ENCODE results near the gene CD46.

The CD46 gene

DNA sequence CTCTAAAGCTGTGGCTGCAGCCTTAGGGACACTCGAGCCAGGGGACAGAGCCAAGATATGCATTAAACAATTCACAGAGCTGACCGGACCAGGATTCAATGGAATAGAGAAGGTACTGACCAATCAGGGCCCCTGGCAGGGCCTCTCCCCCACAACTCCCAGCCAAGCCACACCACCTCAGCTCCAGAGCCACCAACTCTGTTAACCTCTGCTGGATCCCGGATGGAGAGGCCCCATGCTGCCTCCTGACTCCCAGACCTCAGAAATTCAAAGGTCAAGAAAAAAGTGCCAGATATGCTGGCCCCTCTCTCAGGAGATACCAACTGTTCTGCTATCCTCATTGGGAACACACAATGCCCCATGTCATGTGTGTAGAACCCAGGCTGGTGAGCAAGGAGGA is 62.1 kb downstream of the CD46 start:
- DNase-seq (ENCODE audit: low read depth in 2 of 2) = no peak

DNA sequence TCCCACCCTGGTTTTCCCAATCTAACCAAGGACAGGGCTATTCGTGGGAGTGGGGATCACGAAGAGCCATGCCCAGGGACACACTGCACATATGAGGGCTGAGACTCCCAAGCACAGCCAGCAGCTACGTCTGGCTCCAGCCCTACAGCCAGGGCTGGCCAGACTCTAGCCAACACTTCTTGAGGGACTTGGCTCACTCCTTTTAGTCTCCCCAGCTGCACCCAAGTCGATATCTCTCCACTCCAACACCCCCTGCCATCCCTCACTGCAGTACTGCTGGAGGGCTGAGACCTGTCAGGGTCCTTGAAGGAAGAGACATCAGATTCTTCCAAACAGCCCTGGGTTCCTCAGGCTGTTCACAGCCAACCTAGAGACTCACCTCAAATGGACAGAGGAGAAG is 62.6 kb downstream of the CD46 start:
- no peak for DNase-seq (ENCODE audit: low read depth in 2 of 2)

DNA sequence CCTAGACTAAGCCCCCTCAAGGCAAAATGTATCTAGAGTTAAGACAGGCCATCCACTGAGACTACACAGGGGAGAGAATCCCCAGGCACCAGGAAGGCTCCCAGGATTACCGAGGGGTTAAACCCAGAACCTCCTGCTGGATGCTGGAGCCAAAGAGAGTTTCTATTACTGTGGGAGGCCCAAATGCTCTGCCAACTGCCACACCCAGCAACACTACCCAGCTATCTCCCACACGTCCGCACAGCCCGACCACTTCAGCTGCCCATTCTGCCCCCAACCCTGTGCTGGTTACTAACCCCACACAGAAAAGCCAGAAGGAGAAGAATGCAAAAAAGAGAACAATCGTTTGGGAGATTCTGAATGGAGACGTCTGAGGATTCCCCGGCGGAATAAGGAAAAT is 63.6 kb downstream of the CD46 start:
- no peak for DNase-seq (ENCODE audit: low read depth in 2 of 2)

DNA sequence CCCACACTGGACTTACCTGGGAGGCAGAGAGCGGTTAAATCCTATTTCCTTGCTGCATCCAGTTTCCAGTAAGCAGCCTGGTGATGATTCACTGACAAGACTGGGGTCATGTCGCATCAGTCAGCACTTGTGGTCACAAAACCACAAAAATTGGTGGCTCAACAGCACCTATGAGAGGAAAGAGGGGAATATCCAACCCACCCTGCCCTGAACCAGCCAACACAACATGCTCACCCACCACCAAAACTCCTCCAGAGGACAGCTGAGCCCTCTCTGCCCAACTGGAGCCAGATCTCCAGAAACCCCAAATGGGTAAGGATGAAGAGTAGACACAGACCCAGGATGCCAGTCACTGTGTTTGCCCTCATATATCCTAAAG is 64.0 kb downstream of the CD46 start:
- peak in 1 of 2 donors; percentile 36 for DNase-seq (ENCODE audit: low read depth in 2 of 2)

DNA sequence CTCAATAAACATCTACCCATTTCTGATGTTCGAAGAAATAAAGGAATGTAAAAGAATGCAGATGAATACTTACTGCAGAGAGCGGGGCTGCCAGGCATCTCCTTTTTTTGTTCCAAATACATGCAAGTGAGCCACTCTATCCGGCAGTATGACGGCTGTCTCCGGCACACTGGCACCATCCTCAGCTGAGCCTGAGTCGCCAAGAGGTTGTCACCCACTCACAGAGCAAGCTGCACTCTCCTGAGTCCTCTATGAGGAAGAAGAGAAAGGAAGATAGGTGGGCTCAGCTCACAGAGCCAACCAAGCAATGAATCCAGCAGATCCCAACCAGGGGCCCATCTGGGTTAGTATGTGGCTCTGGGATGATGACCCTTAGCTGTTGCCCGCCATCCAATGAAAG is 65.3 kb downstream of the CD46 start:
- DNase-seq (ENCODE audit: low read depth in 2 of 2) = no peak

DNA sequence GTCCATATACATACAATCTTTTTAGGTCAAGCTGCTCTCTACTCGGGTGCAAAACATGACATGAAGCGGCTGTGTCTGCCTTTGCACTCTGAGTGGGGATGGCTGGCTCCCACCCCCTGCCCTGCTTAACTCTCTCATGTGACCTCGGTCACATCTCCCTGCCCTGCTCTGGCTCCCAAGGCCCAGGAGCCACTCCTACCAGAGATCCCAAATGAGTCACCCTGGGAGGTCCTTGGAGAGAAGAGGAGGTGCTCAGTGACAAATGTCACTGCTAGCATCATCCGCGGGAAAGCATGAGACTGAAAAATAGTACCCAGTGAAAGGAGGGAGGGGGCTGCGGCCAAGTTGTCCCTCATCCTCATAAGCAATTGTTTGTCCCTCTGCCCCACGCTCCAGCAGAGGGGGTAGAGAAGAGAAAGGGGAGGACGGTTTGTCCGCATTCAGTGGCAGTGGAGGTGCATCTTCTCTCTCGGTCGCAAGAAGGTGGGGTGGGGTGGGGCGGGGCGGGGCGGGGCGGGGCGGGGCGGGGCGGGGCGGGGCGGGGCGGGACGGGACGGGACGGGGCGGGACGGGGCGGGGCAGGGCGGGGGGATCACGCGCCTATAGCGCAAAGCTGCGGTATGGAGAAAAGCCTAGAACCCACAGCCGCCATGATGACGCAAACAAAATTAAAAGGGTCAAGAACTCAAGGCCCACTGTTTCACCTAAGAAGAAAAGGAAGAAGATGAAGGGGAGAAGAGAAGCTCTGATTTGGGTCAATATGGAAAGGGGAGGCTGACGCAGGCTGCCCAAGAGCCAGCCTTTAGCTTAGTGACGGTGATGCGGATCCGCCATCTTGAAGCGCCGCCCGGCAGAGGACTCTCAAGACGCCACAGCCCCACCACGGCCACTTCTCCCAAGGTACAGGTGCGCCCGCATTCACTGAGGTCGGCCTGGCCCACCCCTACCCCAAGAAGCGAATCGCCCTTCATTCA is 66.2 kb downstream of the CD46 start:
- no peak for DNase-seq (ENCODE audit: low read depth in 2 of 2)

DNA sequence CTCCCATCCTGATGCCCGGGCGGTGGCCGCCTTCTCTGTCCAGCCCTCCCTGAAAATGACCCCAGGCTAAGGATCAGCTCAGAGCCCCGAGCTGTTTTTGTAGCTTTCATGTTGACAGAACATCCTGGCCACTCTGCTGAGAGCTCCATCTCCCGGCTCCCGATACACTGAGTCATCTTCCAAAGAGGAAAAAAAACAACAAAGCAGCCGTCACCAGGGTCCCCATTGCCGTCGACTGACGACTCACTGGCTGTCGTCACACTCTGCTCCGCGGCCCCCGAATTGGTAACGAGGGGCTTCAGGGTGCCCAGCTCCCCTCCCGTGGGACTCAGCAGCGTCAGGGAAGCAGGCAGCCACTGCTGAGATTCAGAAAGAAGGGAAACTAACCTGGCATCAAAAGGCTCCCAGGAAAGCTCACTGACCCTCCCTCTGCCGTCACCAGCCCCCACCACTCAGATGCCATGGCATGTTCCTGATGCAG is 67.2 kb downstream of the CD46 start:
- DNase-seq (ENCODE audit: low read depth in 2 of 2) = no peak

DNA sequence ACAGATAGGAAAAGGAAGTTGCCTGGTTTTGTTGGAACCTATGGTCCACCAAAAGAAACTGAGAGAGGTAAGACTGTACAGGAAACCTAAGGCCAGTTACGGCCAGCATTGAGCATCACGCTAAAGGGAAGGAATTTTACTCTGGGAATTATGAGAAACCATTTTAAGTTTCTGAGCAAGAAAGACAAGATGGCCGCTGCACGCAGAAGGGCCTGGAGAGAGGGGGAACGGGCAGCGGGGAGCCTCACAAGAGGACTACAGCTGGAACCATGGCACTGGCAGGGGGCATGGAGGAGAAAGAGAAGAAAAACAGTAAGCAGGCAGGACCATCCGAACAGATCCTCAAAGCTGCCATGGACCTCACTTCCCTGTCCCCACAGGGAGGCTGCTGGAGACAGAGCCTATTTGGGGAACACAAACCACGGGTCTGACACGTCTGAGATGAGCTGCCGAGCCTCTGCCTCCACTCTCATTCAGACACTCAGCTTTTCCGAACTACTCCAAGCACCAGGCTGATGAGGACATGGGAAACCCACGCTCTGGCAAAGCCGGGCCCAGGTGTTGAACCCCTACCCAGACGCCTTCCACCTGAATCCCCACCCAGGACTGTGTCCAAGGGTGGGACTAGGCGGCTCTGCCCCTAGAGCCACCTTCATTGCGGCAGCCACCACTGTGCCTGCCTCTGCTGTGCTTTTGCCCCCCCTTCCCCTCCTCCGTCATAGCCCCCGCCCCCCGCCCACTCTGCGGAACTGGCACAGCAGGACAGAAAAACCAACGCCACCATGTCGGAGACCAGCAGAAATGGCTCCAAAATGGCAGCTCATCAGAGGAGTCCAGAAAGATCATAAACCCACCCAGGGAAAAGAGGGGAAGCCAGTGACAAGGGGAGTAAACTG is 69.0 kb downstream of the CD46 start:
- no peak for DNase-seq (ENCODE audit: low read depth in 2 of 2)

DNA sequence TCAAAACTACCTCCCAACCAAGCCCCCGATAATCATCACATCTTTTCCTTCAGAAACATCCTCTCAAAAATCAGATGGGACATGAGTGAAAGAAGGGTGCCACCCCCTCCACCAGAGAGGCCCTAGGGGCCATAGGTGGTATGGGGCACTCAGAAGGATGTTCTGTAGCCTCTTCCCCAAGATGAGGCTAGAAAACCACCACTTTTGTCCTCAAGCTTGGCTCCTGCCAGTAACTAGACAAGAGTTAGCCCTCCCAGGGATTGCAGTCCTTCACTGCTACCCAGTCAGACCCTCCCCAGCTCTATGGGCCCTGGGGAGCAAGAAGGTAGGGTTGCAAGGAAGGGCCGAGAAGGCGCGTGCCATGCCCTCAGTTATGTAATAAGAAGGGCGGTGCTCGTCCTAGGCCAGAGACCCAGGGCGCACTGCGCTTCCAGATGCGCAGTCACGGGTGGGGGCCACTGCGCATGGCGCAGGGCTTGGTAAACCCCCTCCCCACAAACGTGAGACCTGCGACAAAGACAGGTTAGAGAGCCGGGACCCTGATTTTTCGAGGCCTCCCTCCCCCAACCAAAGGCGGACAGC is 69.7 kb downstream of the CD46 start:
- no peak for DNase-seq (ENCODE audit: low read depth in 2 of 2)

DNA sequence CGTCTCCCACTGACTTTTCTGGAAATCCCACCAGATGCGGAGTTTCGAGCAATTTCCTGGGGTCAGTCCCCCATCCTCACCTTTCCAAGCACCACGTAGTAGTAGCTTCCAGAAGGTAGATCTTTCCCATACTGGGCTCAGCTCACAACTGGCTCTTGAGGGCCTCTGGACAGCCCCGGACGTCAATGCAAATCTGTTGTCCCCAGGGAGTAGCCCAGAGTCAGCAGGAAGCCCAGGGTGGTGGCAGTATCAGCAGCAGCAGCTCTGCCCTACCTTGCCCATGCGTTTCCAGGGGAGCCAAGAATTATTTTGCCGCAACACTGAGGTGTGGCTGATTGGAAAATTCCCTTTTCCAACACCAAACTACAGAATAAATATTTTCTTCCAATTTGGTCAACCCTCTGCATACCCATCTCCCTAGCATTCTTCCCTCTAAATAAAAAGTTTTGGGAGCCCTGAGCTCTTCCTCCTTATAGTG is 70.3 kb downstream of the CD46 start:
- no peak for DNase-seq (ENCODE audit: low read depth in 2 of 2)

DNA sequence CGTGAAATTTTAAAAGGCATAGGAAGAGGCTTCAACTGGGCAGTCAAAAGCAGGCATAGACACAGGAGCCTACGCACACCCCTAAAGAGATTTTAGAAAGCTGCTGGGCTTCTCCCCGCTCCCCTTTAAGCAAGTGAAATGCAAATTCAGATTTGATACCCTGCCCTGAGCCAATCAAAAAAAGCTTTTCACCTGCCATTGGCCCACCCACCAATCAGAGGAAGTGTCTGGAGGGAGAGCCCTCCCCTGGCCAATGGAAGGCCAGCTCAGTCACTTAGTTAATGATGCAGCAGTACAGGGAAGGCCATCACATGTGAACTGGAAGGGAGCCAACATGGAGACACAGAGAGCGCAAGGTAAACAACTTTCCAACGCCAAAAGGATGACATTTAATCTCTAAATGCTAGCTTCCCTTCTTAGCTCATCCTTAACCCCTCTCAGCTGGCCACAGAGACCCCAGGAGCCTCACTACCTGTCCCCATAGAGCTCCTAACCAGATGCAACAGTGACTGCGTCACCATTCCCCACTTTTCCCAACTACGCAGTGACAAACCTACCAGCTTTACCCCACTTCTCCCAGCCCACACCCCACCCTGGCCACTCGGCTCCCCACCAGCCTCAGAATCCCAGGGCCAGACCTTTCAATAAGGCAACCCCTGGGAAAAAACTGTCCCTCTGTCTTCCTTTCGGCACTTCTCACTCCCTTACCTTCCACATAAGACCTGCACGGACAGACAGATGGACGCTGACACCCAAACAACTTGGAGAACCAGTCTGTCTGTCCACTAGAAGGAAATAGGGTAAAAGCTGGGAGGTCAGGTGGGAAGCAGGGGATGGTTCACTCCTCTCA is 71.0 kb downstream of the CD46 start:
- DNase-seq (ENCODE audit: low read depth in 2 of 2) = peak; percentile 43 to 58

DNA sequence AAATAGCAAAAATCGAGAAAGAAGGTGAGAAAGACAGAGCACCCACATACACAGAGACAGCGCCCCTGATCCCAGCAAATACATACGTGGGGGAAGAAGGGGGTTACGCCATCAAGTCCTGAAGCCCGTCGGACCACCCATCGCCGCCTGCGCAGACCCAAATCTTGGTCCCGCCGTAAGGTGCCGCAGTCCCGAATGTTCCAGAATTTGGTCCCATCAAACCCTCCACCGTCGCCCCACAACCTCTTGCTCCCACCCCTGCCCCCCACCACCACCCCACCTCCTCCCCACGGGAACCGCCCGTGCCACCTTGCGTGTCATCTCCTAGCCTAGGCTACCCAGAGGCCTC is 71.7 kb downstream of the CD46 start:
- DNase-seq (ENCODE audit: low read depth in 2 of 2) = no peak

DNA sequence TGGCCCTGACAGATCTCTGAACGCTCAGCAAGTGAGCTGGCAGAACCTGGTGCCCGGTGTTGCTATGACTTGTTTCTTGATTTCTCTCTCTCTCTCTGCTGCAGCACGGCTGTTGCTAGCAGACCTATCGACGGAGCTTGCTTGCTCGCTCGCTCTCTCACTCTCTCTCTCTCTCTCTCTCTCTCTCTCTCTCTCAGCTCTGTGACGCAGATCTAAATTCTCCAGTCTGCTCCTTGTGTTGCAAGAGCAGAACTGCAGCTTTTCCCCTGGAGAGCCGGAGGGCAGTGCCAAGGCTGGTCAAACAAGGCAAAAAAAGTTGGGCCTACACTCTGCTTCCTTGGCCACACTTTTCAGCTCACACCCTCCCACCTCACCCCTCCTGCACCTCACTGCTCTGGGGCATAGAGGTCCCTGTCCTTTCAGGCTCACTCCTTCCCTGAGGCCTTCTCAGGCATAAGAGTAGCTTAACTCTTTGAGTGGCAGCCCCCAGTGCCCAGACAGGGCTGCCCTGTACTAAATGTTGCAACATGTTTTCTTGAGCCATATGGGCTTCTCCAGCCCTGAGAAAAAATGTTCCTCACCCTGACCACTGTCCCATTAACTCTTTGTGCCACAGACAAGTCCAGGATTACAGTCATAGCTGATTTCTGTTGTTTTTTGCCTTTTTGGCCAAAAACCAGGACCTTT is 72.2 kb downstream of the CD46 start:
- DNase-seq (ENCODE audit: low read depth in 2 of 2) = peak; percentile 53 to 68

DNA sequence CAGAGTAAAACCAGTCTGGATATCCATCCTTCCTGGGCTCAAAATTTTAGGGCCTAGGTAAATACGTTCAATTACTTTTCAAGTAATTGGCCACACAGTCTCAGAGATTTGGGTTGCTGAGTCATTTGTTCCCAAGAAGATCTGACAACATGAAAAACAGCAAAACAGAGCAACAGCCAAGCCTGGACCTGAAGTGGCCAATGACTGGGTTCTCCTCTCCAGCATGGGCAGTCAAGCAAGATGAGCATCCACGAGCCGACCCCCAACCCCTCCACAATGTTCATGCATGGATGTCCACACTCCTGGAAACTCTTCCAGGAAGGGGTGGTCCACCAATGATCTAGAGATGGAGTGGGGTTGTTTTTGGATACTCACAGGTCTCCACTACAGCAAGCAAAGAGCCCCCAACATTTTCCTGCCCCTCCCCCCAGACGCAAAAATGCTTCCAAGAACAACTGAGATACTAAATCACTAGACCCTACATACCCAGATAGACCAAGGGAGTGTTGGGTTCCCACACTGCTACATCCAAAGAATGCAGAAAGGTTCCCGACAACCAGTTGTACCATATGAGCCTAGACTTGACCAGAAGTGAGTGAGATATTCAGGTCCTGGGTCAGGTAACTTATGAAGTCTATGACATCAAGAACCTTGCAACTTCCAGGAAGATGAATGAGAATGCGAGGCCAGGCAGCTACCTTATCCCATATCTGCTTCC is 73.0 kb downstream of the CD46 start:
- no peak for DNase-seq (ENCODE audit: low read depth in 2 of 2)

DNA sequence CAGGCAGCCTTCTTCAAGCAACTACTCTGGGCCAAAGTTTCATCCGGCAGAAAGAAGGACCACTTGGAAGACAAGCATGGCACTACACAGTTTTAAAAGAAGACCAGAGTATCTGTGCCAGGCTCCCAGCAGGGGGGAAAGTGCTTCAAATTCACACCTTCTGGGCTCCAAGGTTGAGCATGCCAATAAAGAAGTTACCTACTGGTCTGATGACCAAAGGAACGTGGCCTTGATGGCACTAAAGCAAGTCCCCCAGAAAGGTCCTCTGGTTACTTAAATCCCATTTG is 73.5 kb downstream of the CD46 start:
- DNase-seq (ENCODE audit: low read depth in 2 of 2) = no peak

DNA sequence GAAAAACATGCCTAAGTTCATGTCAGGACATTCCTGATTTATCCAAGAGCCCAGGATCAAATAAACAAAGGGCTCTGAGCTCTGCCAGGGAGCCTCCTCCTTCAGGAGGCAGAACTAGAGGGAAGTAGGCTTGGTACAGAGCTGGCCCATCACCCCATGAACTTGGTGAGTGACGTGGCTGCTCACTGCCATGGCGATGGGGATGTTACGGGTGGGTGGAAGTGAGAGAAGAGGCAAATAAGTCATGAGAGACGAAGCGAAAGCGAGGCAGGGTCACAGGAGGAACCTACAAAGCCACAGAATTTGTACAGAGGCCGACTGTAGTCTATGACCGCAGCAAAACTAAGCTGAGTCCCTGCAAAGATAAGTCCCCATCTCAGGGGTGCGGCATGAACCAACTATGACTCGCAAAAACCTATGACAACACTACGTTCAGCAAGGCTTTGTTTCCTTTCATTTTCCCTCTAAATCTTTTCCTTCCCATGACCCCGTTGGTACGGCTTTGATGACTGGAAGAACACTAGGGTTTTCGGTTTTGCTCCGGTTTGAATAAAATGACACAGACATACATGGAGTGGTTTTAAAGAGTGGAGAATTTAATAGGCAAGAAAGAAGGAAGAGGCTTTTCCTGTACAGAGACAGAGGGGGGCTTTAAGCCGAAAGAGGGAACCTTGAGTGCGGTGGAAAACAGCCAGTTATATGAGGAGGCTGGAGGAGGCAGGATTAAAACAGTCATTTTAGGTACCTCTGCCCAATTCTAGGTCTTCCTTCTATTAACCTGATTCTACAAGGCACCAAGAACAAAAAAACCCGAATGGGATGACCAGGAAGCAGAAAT is 74.1 kb downstream of the CD46 start:
- peak; percentile 67 to 84 for DNase-seq (ENCODE audit: low read depth in 2 of 2)

DNA sequence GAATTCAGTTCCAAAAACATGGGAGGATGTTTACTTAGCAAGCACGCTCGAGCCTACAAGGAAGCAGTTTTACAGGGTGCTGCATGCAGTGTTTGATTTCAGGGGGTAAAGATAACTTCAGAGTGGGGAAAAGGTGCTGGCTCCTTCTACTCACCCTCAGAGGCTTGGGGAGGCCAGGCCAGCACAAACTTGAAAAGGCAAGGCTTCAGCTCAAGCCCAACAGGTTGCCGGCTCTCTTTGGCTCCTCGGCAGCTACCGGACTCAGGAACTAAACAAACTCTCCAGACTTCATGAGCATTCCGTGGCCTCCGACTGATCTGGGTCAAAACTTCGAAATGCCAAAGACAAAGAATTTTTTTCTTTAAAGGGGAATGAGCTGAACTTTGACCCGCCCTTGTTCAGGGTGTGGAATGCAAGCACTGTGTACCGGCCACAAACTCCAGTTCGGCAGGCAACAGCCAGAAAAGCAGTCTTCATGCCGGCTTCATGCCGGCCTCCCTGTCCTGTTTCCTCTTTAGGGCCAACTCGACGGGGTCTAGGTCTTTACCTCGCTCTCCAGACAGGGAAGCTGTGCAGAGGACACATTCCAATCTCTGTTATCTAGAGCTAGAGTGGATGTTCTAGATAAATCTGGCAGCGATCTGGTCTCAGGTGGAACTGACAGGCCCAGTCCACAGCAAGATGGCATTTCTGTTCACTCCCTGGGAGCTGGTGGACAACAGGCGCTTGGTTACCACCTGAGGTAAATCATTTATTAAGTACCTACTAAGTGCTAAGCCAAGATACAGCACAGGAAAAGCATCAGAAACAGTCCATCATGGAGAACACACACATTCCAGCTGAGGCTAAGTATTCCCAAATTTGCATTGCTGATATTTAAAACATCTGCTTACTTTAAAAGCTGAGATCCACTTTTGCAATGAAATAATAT is 75.0 kb downstream of the CD46 start:
- DNase-seq (ENCODE audit: low read depth in 2 of 2) = no peak

DNA sequence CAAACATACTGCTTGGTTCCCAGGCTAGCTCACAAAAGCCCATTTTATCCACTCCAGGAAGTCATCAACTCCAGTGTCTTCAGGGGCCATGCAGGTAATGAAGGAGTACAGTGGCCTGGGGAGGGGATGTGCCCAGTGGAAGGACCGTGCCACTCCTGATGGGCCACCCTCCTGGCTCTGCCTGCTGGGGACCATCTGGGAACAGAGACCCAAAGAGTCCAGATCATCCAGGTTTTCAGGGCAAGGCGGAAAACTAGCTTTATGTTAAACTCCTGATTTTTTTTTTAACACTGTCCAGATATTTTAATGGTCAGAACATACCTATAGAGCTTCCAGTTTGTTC is 75.6 kb downstream of the CD46 start:
- no peak for DNase-seq (ENCODE audit: low read depth in 2 of 2)
